Left ventricle myocardium inferior (tissue), 1 donor: ENCODE data around the gene ZNF383. TPM values are rescaled to one million over a fixed set of nuclear protein-coding genes. Genes with fewer than 3 reads are reported as not detected.

Experiments used
- total RNA-seq: library from RNA; stranded (reverse); fragmentation: NEBNext Ultra II Directional; extraction: Animal tissue kit (Norgen Biotek cat#: 25700); gene quantifications from one replicate; pipeline ENCODE4 v1.2.1, GENCODE V29; 2021
- donor health status: DM: no; HTN: yes; CAD: no; lungs with severe emphysema.

Gene ZNF383
- total RNA-seq, 1 donor from 2014 or later = 8.9 TPM

Other genes starting within 250 kb of the ZNF383 start
- 9.6 TPM for gene ZNF420, start 139.8 kb upstream of the ZNF383 start, total RNA-seq
- gene ZNF585A, start 45.5 kb upstream of the ZNF383 start, total RNA-seq = 11.4 TPM
- gene ZNF585B, start 7.7 kb upstream of the ZNF383 start, total RNA-seq = 13.7 TPM
- 6.2 TPM for gene ZNF527, start 152.9 kb downstream of the ZNF383 start, total RNA-seq
- 6.5 TPM for gene ZNF569, start 249.2 kb downstream of the ZNF383 start, total RNA-seq